ENCODE results near the gene CBFB. TPM values are rescaled to one million over a fixed set of nuclear protein-coding genes. Genes with fewer than 3 reads are reported as not detected.

The CBFB gene
- total RNA-seq = 86.8 and 120 TPM in 2 replicates

DNA sequence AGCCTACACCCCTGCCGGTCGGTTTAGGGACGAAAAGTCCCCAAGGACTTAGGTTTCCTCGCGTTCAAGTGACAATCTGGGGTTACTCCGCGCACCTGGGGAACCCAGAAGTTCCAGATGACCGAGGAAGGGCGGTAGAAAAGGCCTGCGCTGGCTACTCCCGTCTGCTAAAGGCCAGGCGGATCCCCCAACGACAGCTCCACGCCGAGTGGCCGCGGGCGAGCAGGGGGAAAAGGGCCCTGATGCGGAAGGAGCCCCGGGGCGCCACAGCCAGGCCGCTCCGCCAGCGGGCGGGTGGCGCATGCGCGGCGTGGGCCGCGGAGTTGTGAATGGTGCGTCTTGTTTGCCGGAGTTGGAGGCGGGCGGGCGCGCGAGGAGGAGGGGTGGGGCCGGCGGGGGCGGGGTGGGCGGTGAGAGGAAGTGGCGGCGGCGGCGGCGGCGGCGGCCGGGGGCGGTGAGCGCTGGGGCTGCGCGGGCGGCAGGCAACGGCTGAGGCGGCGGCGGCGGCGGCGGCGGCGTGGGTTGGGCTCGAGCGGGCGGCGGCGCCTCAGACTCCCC lies at the start of gene CBFB:
CBFB (plus strand) TSS at position 454 of the 558 bp plus-strand sequence. CDS start 259 bp downstream, outside the sequence.

GRCh38 chr16:66988197-66988788 lies 40.7 kb upstream of the CBFB start, which contains the start of gene CES4A:
Gene CES4A, plus strand, starts transcription at chr16:66988589. Its CDS starts 184 bp downstream, at chr16:66988773.

DNA sequence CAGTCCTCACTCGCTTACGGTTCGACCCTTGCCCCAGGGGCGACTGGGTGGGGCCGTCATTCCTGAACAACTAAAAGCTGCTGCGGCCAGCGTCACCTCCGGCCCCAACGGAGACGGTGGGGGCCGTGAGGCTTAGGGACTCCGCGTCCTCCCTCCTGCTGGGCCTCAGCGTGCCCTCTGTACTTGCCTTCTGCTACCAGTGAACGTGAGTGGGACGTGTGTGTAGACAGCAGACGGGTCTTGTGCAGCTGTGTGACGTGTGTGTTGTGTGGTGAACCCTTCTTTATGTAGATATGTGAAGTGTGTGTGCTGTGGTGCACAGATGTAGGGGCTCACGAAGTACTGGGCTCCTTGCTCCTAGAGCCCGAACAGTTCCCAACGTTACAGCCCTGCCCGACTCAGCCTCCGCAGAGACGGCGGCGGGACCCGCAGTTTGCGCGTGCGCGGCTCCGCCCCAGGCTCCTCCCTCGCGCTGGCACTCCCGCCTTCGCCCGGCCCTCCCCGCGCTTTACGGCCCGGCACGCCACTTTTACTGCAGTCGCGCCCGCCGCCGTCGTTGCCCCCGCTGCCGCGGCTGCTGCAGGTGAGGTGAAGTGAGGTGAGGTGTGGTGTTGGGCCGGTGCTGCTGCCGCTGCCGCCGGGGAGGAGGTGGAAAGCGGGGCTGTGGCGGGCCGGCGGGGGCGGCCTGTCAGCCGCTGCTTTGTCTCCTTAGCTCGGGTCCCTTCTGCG lies 80.6 kb downstream of the CBFB start, which contains the start of gene PHAF1:
PHAF1 (plus strand) TSS at position 535 of the 729 bp plus-strand sequence. CDS start 235 bp downstream, outside the sequence.

Other genes with a start within 250 kb of the CBFB start
- under 0.01 and 0.14 TPM in 2 replicates for gene TERB1, start 227.6 kb upstream of the CBFB start, total RNA-seq
- gene NAE1, start 198.2 kb upstream of the CBFB start, total RNA-seq = 64.6 and 77.6 TPM in 2 replicates
- gene CA7, start 184.7 kb upstream of the CBFB start, total RNA-seq = not detected in 2 replicates
- gene PDP2, start 148.6 kb upstream of the CBFB start, total RNA-seq = 13.3 and 17.0 TPM in 2 replicates
- gene CDH16, start 110.3 kb upstream of the CBFB start, total RNA-seq = 0.07 and 1.0 TPM in 2 replicates
- gene RRAD, start 103.6 kb upstream of the CBFB start, total RNA-seq = 3.1 and 35.2 TPM in 2 replicates
- gene CIAO2B, start 94.7 kb upstream of the CBFB start, total RNA-seq = 97.0 and 215 TPM in 2 replicates
- gene CES2, start 93.6 kb upstream of the CBFB start, total RNA-seq = 41.4 and 130 TPM in 2 replicates
- gene CES3, start 67.9 kb upstream of the CBFB start, total RNA-seq = 1.4 TPM in 2 replicates
- 1.4 and 2.0 TPM in 2 replicates for gene CES4A, start 40.6 kb upstream of the CBFB start, total RNA-seq
- gene PHAF1, start 80.8 kb downstream of the CBFB start, total RNA-seq = 16.1 and 30.3 TPM in 2 replicates
- 9.6 and 11.5 TPM in 2 replicates for gene B3GNT9, start 121.8 kb downstream of the CBFB start, total RNA-seq
- gene TRADD, start 130.8 kb downstream of the CBFB start, total RNA-seq = 20.1 and 22.2 TPM in 2 replicates
- 3.8 and 7.2 TPM in 2 replicates for gene FBXL8, start 130.8 kb downstream of the CBFB start, total RNA-seq
- 2.4 and 8.4 TPM in 2 replicates for gene HSF4, start 135.6 kb downstream of the CBFB start, total RNA-seq
- 16.7 and 22.5 TPM in 2 replicates for gene NOL3, start 141.4 kb downstream of the CBFB start, total RNA-seq
- 3.8 and 8.4 TPM in 2 replicates for gene MATCAP1, start 154.8 kb downstream of the CBFB start, total RNA-seq
- gene EXOC3L1, start 161.0 kb downstream of the CBFB start, total RNA-seq = not detected in 2 replicates
- gene E2F4, start 163.0 kb downstream of the CBFB start, total RNA-seq = 49.9 and 66.8 TPM in 2 replicates
- gene ELMO3, start 170.0 kb downstream of the CBFB start, total RNA-seq = 21.9 and 25.2 TPM in 2 replicates
- 21.4 and 40.7 TPM in 2 replicates for gene TMEM208, start 198.0 kb downstream of the CBFB start, total RNA-seq
- 2.7 and 5.8 TPM in 2 replicates for gene FHOD1, start 218.3 kb downstream of the CBFB start, total RNA-seq
- 0.34 and 0.43 TPM in 2 replicates for gene SLC9A5, start 219.8 kb downstream of the CBFB start, total RNA-seq

Measured in nasal cavity respiratory epithelium epithelial cell of viscerocranial mucosa (primary cell).